IMR-90 (cell line): ENCODE results near the gene OR51B4. TPM values are rescaled to one million over a fixed set of nuclear protein-coding genes. Genes with fewer than 3 reads are reported as not detected.
"Not testable (repeated sequence)": the region's sequence is repeated elsewhere in the genome, so short reads cannot be mapped to it uniquely, and the experiment has no call there.

Experiments
- ATAC-seq: fragments of 200-7000 bp; cut with Tn5 transposase; 2 replicates; pipeline ENCODE4 v1.9.1; 2020; ENCODE audit warnings: low read depth, mild to moderate bottlenecking, moderate library complexity
- BruUV-seq: library from RNA; stranded (reverse); fragments of 400-500 nt; replicated peaks from 2 replicates; lab custom pipeline; 2021; lab: Mats Ljungman, UMichigan
- CTCF ChIA-PET: fragments of 300-600 bp; formaldehyde crosslinking; extraction: SDS; loops from one replicate; lab custom pipeline; 2021; ENCODE audit warnings: antibody characterized with exemption; lab: Yijun Ruan, JAX
- POLR2A ChIA-PET: fragments of 300-600 bp; sonication (Branson Sonifier 250); formaldehyde crosslinking; loops from one replicate; lab custom pipeline; 2022; ENCODE audit warnings: antibody characterized with exemption; ENCODE audit not compliant: unreplicated experiment; lab: Charles Lee
- DNase-seq: peaks from one replicate; pipeline ENCODE4 v3.0.0; 2013
- H2AFZ ChIP-seq: replicated peaks from 2 replicates; pipeline ENCODE3; 2013; ENCODE audit warnings: low read length, mild to moderate bottlenecking; ENCODE audit not compliant: poor library complexity
- H2AK5ac ChIP-seq: 2 replicates; pipeline ENCODE4 v1.6.1; 2013; ENCODE audit warnings: low read depth, low read length, inconsistent platforms
- H2AK9ac ChIP-seq: replicated peaks from 2 replicates; pipeline ENCODE3; 2013; ENCODE audit warnings: mild to moderate bottlenecking, low read depth, low read length, moderate library complexity; ENCODE audit not compliant: poor library complexity
- H2BK120ac ChIP-seq: 2 replicates; pipeline ENCODE4 v1.6.1; 2013; ENCODE audit warnings: low read depth, low read length, inconsistent platforms
- H2BK15ac ChIP-seq: 3 replicates; pipeline ENCODE4 v1.6.1; 2013; ENCODE audit warnings: low read depth, low read length, inconsistent platforms
- H2BK20ac ChIP-seq: 2 replicates; pipeline ENCODE4 v1.6.1; 2013; ENCODE audit warnings: low read depth, mild to moderate bottlenecking, inconsistent platforms, low read length, moderate library complexity
- H2BK5ac ChIP-seq: 2 replicates; pipeline ENCODE4 v1.6.1; 2013; ENCODE audit warnings: mild to moderate bottlenecking, low read depth, low read length, inconsistent platforms; ENCODE audit not compliant: poor library complexity, severe bottlenecking
- H3K14ac ChIP-seq: replicated peaks from 2 replicates; pipeline ENCODE4 v1.6.1; 2013; ENCODE audit warnings: low read depth, low read length, inconsistent platforms
- H3K18ac ChIP-seq: 2 replicates; pipeline ENCODE4 v1.6.1; 2013; ENCODE audit warnings: low read depth, low read length, control low read depth
- H3K23ac ChIP-seq: 2 replicates; pipeline ENCODE4 v1.6.1; 2013; ENCODE audit warnings: low read depth, low read length, inconsistent platforms
- H3K27ac ChIP-seq: 2 replicates; pipeline ENCODE4 v1.5.1; 2013; ENCODE audit warnings: mild to moderate bottlenecking, control low read depth, low read length; ENCODE audit not compliant: insufficient read depth
- H3K27me3 ChIP-seq: 2 replicates; pipeline ENCODE4 v1.6.1; 2013; ENCODE audit warnings: low read length; ENCODE audit not compliant: control insufficient read depth, insufficient read depth
- H3K36me3 ChIP-seq: 2 replicates; pipeline ENCODE4 v1.6.1; 2013; ENCODE audit warnings: low read length, mixed read lengths; ENCODE audit not compliant: control insufficient read depth, insufficient read depth
- H3K4ac ChIP-seq: 2 replicates; pipeline ENCODE4 v1.6.1; 2013; ENCODE audit warnings: low read depth, low read length, inconsistent platforms
- H3K4me1 ChIP-seq: 2 replicates; pipeline ENCODE4 v1.6.1; 2013; ENCODE audit warnings: low read length, mixed read lengths; ENCODE audit not compliant: control insufficient read depth, insufficient read depth
- H3K4me2 ChIP-seq: 2 replicates; pipeline ENCODE4 v1.6.1; 2013; ENCODE audit warnings: low read depth, mild to moderate bottlenecking, control low read depth, low read length, moderate library complexity
- H3K4me3 ChIP-seq: 2 replicates; pipeline ENCODE4 v1.5.1; 2013; ENCODE audit warnings: low read depth, mild to moderate bottlenecking, control low read depth, low read length, moderate library complexity; ENCODE audit not compliant: insufficient read depth
- H3K56ac ChIP-seq: 2 replicates; pipeline ENCODE4 v1.6.1; 2013; ENCODE audit warnings: low read length, inconsistent platforms; ENCODE audit not compliant: insufficient read depth; ENCODE audit errors: extremely low read depth
- H3K79me1 ChIP-seq, 2 experiments: 2 replicates each; pipeline ENCODE4 v1.6.1; 2013; ENCODE audit warnings: low read length in 2 of 2, inconsistent platforms in 1 of 2, low read depth in 1 of 2
- H3K9ac ChIP-seq: 2 replicates; pipeline ENCODE4 v1.6.1; 2013; ENCODE audit warnings: low read depth, low read length, control low read depth
- H3K9me1 ChIP-seq: 2 replicates; pipeline ENCODE4 v1.6.1; 2013; ENCODE audit warnings: low read length, inconsistent platforms; ENCODE audit not compliant: insufficient read depth
- H3K9me3 ChIP-seq: 2 replicates; pipeline ENCODE4 v1.6.1; 2013; ENCODE audit warnings: low read length; ENCODE audit not compliant: control insufficient read depth, insufficient read depth
- H4K20me1 ChIP-seq: 2 replicates; pipeline ENCODE4 v1.6.1; 2013; ENCODE audit warnings: low read length, inconsistent platforms; ENCODE audit not compliant: insufficient read depth
- H4K5ac ChIP-seq: 2 replicates; pipeline ENCODE4 v1.6.1; 2013; ENCODE audit warnings: mild to moderate bottlenecking, low read depth, low read length, control low read depth
- H4K8ac ChIP-seq, 2 experiments: 2 replicates each; pipeline ENCODE4 v1.6.1; 2013; ENCODE audit warnings: low read depth in 2 of 2, low read length in 2 of 2, control low read depth in 1 of 2, inconsistent platforms in 1 of 2
- H4K91ac ChIP-seq: 2 replicates; pipeline ENCODE4 v1.6.1; 2013; ENCODE audit warnings: low read depth, low read length, inconsistent platforms; ENCODE audit not compliant: insufficient read depth
- WGBS, 2 experiments: methylation state at CpG; one replicate each; pipeline versions ENCODE4 v1.1.5 to v1.1.7; 2013; ENCODE audit warnings: missing lambda C conversion rate in 2 of 2; ENCODE audit not compliant: insufficient read length in 1 of 2; ENCODE audit errors: extremely low coverage in 2 of 2; 5-methylcytosine and 5-hydroxymethylcytosine counted together
- dilution Hi-C: fragments of 300-500 bp; cut with HindIII; formaldehyde crosslinking; loops from one replicate; pipeline ENCODE4 v1.14.3; 2018; ENCODE audit warnings: low sequenced_read_pairs; ENCODE audit not compliant: unreplicated experiment
- in situ Hi-C: fragments of 300-500 bp; cut with MboI; formaldehyde crosslinking; loops from 3 replicates; pipeline ENCODE4 v1.14.3; 2019; ENCODE audit warnings: low sequenced_read_pairs, inconsistent platforms, mixed read lengths
- intact Hi-C: fragments of 100-400 bp; cut with micrococcal nuclease; formaldehyde crosslinking; loops from 2 replicates; pipeline ENCODE4 v1.10.0; 2022
- polyA plus RNA-seq, 3 experiments: library from polyadenylated mRNA; depleted of rRNA; stranded (reverse); fragments of >200 nt; gene quantifications; 2 replicates each; pipeline ENCODE4 v1.2.3, GENCODE V29; 2012; ENCODE audit warnings: low replicate concordance in 1 of 3
- total RNA-seq: library from RNA; depleted of rRNA; stranded (reverse); fragments of >200 nt; gene quantifications from 2 replicates; pipeline ENCODE4 v1.2.3, GENCODE V29; 2012

The OR51B4 gene
- total and polyA plus RNA-seq, 2 of the 4 experiments (the other 2 are of a cell fraction): not detected

GRCh38 chr11:5313326-5314023 lies 11.7 kb upstream of the OR51B4 start:
- H2BK5ac ChIP-seq, intact Hi-C loops, H4K20me1 ChIP-seq, H3K4me2 ChIP-seq, H3K4ac ChIP-seq, H3K9ac ChIP-seq, CTCF ChIA-PET, H3K23ac ChIP-seq, H3K9me1 ChIP-seq, H3K27me3 ChIP-seq, H2BK20ac ChIP-seq, in situ Hi-C loops, BruUV-seq, H2AK9ac ChIP-seq, H4K8ac ChIP-seq, H3K14ac ChIP-seq, dilution Hi-C loops, H4K91ac ChIP-seq, H3K56ac ChIP-seq, H2BK15ac ChIP-seq, ATAC-seq, H3K4me3 ChIP-seq, H3K27ac ChIP-seq, H2BK120ac ChIP-seq, H4K5ac ChIP-seq, POLR2A ChIA-PET, H3K4me1 ChIP-seq, H3K9me3 ChIP-seq, H3K36me3 ChIP-seq, H3K18ac ChIP-seq, H3K79me1 ChIP-seq, H2AK5ac ChIP-seq, DNase-seq, H2AFZ ChIP-seq: not testable (repeated sequence)
- WGBS, 2 experiments: 86% methylated on average over 1 of the region's 3 CpGs; no CpG with 5 or more reads in 1 of the 2 experiments
